Measurements from ENCODE around the gene KRTAP2-3.

DNA sequence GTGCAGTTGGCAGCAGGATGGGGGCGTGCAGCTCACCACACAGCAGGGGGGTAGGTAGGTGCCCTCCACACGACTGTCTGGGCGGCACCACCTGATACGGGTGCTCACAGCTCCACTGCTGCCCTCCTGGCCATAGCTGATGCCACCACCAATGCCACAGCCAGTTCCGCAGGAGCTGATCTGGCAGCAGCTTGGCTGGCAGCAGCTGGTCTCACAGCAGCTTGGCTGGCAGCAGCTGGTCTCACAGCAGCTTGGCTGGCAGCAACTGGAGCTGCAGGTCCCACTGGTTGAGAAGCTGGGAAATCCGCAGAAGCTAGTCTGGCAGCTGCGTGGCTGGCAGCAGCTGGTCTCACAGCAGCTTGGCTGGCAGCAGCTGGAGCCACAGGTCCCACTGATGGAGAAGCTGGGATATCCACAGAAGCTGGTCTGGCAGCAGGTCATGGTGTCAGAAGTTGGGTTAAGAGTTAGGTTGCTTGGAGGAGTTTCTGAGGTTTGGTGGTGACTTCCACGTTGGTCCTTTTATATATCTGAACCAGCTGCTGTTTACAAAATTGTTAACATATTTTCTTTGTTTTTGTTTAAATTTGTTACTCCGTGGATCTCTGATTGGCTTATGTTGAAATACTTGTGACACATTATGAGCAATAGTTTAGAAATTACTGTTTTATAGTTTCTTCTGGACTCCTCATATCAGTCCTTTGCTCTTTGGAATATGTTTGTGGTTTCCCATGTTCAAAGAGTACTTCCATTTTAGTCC, 33.0 kb downstream of the KRTAP2-3 start, which contains the start of gene KRTAP1-5:
- TF ChIP-seq POLR2A (IDR thresholded peaks at IDR 0.05), result no peak
- no peak for TF ChIP-seq EP300 (IDR thresholded peaks at IDR 0.05)
